WTC11 (cell line): ENCODE results near the gene USP7.
"Not testable (repeated sequence)": the region's sequence is repeated elsewhere in the genome, so short reads cannot be mapped to it uniquely, and the experiment has no call there.

ENCODE experiments used
- CBFB ChIP-seq: sonication (generic); formaldehyde crosslinking; IDR thresholded peaks from 2 replicates; pipeline ENCODE4 v1.8.1; 2022; ENCODE audit warnings: mild to moderate bottlenecking, low read depth, missing genetic modification reagents
- EMX1 ChIP-seq: fragments of 250-450 bp; sonication (Bioruptor Pico); IDR thresholded peaks from 2 replicates; pipeline ENCODE4 v1.8.0; 2021; ENCODE audit warnings: mild to moderate bottlenecking
- FOXP4 ChIP-seq: sonication (generic); formaldehyde crosslinking; IDR thresholded peaks from 2 replicates; pipeline ENCODE4 v1.8.0; 2022; ENCODE audit warnings: mild to moderate bottlenecking, missing genetic modification reagents
- IRF2 ChIP-seq: sonication (generic); formaldehyde crosslinking; IDR thresholded peaks from 2 replicates; pipeline ENCODE4 v1.8.0; 2022; ENCODE audit warnings: low read depth, missing genetic modification reagents, borderline replicate concordance
- NR2C2 ChIP-seq: sonication (generic); formaldehyde crosslinking; IDR thresholded peaks from 2 replicates; pipeline ENCODE4 v1.8.0; 2022; ENCODE audit warnings: mild to moderate bottlenecking, missing genetic modification reagents
- ZNF138 ChIP-seq: sonication (generic); formaldehyde crosslinking; conservative IDR thresholded peaks from 2 replicates; pipeline ENCODE4 v1.8.1; 2022; ENCODE audit warnings: mild to moderate bottlenecking, moderate library complexity, missing genetic modification reagents
- TF ChIP-seq, protein P1 (sequence below): fragments of 200-600 bp; IDR thresholded peaks from 2 replicates; pipeline ENCODE4 v1.8.0; 2022; ENCODE audit warnings: antibody characterized with exemption
- TF ChIP-seq, protein P2 (sequence below): sonication (generic); formaldehyde crosslinking; IDR thresholded peaks from 2 replicates; pipeline ENCODE4 v1.8.0; 2022; ENCODE audit warnings: mild to moderate bottlenecking, missing genetic modification reagents
- TF ChIP-seq, protein P3 (sequence below): sonication (generic); formaldehyde crosslinking; IDR thresholded peaks from 2 replicates; pipeline ENCODE4 v1.8.1; 2023; ENCODE audit warnings: mild to moderate bottlenecking, missing genetic modification reagents, moderate library complexity
- TF ChIP-seq, protein P4 (sequence below): fragments of 250-450 bp; sonication (Bioruptor Pico); IDR thresholded peaks from 2 replicates; pipeline ENCODE4 v2.1.2; 2022; ENCODE audit warnings: mild to moderate bottlenecking, moderate library complexity
- TF ChIP-seq, protein P5 (sequence below): sonication (generic); formaldehyde crosslinking; IDR thresholded peaks from 2 replicates; pipeline ENCODE4 v1.8.1; 2022; ENCODE audit warnings: low read depth, mild to moderate bottlenecking, moderate library complexity, missing genetic modification reagents, borderline replicate concordance

DNA sequence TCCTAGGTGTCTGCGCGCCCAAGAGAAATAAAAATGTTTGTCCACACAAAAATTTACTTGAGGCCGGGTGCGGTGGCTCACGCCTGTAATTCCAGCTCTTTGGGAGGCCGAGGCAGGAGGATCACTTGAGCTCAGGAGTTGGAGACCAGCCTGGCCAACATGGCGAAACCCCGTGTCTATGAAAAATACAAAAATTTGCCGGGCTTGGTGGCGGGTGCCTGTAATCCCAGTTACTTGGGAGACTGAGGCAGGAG, 93.8 kb downstream of the USP7 start:
- TF ChIP-seq, protein P1, sequence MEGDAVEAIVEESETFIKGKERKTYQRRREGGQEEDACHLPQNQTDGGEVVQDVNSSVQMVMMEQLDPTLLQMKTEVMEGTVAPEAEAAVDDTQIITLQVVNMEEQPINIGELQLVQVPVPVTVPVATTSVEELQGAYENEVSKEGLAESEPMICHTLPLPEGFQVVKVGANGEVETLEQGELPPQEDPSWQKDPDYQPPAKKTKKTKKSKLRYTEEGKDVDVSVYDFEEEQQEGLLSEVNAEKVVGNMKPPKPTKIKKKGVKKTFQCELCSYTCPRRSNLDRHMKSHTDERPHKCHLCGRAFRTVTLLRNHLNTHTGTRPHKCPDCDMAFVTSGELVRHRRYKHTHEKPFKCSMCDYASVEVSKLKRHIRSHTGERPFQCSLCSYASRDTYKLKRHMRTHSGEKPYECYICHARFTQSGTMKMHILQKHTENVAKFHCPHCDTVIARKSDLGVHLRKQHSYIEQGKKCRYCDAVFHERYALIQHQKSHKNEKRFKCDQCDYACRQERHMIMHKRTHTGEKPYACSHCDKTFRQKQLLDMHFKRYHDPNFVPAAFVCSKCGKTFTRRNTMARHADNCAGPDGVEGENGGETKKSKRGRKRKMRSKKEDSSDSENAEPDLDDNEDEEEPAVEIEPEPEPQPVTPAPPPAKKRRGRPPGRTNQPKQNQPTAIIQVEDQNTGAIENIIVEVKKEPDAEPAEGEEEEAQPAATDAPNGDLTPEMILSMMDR = not testable (repeated sequence)
- not testable (repeated sequence) for TF ChIP-seq FOXP4 (CRISPR knock-in tag); IRF2 (CRISPR knock-in tag); EMX1; ZNF138; NR2C2 (CRISPR knock-in tag); CBFB
- TF ChIP-seq, protein P2, sequence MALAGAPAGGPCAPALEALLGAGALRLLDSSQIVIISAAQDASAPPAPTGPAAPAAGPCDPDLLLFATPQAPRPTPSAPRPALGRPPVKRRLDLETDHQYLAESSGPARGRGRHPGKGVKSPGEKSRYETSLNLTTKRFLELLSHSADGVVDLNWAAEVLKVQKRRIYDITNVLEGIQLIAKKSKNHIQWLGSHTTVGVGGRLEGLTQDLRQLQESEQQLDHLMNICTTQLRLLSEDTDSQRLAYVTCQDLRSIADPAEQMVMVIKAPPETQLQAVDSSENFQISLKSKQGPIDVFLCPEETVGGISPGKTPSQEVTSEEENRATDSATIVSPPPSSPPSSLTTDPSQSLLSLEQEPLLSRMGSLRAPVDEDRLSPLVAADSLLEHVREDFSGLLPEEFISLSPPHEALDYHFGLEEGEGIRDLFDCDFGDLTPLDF (CRISPR knock-in tag) = not testable (repeated sequence)
- TF ChIP-seq, protein P3, sequence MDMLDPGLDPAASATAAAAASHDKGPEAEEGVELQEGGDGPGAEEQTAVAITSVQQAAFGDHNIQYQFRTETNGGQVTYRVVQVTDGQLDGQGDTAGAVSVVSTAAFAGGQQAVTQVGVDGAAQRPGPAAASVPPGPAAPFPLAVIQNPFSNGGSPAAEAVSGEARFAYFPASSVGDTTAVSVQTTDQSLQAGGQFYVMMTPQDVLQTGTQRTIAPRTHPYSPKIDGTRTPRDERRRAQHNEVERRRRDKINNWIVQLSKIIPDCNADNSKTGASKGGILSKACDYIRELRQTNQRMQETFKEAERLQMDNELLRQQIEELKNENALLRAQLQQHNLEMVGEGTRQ (CRISPR knock-in tag) = not testable (repeated sequence)
- TF ChIP-seq, protein P4, sequence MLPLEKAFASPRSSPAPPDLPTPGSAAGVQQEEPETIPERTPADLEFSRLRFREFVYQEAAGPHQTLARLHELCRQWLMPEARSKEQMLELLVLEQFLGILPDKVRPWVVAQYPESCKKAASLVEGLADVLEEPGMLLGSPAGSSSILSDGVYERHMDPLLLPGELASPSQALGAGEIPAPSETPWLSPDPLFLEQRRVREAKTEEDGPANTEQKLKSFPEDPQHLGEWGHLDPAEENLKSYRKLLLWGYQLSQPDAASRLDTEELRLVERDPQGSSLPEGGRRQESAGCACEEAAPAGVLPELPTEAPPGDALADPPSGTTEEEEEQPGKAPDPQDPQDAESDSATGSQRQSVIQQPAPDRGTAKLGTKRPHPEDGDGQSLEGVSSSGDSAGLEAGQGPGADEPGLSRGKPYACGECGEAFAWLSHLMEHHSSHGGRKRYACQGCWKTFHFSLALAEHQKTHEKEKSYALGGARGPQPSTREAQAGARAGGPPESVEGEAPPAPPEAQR = not testable (repeated sequence)
- TF ChIP-seq, protein P5, sequence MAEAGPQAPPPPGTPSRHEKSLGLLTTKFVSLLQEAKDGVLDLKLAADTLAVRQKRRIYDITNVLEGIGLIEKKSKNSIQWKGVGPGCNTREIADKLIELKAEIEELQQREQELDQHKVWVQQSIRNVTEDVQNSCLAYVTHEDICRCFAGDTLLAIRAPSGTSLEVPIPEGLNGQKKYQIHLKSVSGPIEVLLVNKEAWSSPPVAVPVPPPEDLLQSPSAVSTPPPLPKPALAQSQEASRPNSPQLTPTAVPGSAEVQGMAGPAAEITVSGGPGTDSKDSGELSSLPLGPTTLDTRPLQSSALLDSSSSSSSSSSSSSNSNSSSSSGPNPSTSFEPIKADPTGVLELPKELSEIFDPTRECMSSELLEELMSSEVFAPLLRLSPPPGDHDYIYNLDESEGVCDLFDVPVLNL (CRISPR knock-in tag) = not testable (repeated sequence)
